SK-N-MC (cell line): ENCODE measurements around the gene PKDREJ.

Experiments
- DNase-seq: peaks from one replicate; pipeline ENCODE4 v3.0.0-alpha.2; 2011; ENCODE audit warnings: low read depth, low spot score
- H3K27ac ChIP-seq: fragments of 200-600 bp; sonication (generic); 2 replicates; pipeline ENCODE4 v1.5.1; 2016; ENCODE audit warnings: mixed run types
- H3K36me3 ChIP-seq: fragments of 200-600 bp; sonication (generic); 2 replicates; pipeline ENCODE4 v1.6.1; 2017; ENCODE audit warnings: antibody characterized with exemption, low read length, mixed read lengths; ENCODE audit not compliant: insufficient read depth
- H3K4me3 ChIP-seq: fragments of 200-600 bp; sonication (generic); 2 replicates; pipeline ENCODE4 v1.5.1; 2016
- H3K9ac ChIP-seq: fragments of 200-600 bp; sonication (generic); 2 replicates; pipeline ENCODE4 v1.8.0; 2017; ENCODE audit warnings: mixed run types, mixed read lengths; ENCODE audit not compliant: insufficient read length
- H3K9me3 ChIP-seq: fragments of 200-600 bp; sonication (generic); 2 replicates; pipeline ENCODE4 v1.6.1; 2017; ENCODE audit warnings: low read depth, mild to moderate bottlenecking, antibody characterized with exemption, low read length, moderate library complexity, mixed read lengths
- EZH2 ChIP-seq: fragments of 200-600 bp; sonication (generic); IDR thresholded peaks from one replicate; pipeline ENCODE4 v1.6.1; 2017; ENCODE audit warnings: antibody characterized with exemption
- FOXP2 ChIP-seq: optimal IDR thresholded peaks from 2 replicates; pipeline ENCODE3; 2011; ENCODE audit warnings: mild to moderate bottlenecking, moderate library complexity; ENCODE audit not compliant: insufficient read depth; ENCODE audit errors: extremely low read length, control extremely low read depth
- POLR2AphosphoS5 ChIP-seq: IDR thresholded peaks from 2 replicates; pipeline ENCODE4 v1.6.1; 2012; ENCODE audit warnings: mild to moderate bottlenecking, low read depth, low read length, borderline replicate concordance

Gene PKDREJ

DNA sequence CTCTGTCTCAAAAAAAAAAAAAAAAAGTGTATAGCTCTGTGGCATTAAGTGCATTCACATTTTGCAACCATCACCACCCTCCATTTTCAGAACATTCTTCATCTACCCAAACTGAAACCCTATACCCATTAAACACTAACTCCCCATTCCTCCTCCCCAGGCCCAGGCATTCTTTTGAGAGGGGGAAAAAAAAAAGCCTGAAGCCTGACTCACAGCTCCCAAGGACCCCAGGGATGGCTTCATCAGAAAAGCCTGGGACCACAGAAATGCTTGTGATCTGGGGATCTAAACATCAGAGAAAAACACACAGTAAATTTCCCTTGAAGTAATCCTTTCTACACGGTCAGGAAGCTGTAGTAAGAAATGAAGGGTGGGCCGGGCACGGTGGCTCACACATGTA, 22.9 kb upstream of the PKDREJ start:
- TF ChIP-seq POLR2AphosphoS5 (no peak), FOXP2 (no peak), EZH2 (no peak)
- Histone ChIP-seq H3K9ac (no peak overlapping the region), H3K9me3 (no peaks in the 10 kb centered on the region), H3K27ac (no peak overlapping the region), H3K4me3 (no peak overlapping the region), H3K36me3 (no peaks in the 10 kb centered on the region)
- DNase-seq = no peak

DNA sequence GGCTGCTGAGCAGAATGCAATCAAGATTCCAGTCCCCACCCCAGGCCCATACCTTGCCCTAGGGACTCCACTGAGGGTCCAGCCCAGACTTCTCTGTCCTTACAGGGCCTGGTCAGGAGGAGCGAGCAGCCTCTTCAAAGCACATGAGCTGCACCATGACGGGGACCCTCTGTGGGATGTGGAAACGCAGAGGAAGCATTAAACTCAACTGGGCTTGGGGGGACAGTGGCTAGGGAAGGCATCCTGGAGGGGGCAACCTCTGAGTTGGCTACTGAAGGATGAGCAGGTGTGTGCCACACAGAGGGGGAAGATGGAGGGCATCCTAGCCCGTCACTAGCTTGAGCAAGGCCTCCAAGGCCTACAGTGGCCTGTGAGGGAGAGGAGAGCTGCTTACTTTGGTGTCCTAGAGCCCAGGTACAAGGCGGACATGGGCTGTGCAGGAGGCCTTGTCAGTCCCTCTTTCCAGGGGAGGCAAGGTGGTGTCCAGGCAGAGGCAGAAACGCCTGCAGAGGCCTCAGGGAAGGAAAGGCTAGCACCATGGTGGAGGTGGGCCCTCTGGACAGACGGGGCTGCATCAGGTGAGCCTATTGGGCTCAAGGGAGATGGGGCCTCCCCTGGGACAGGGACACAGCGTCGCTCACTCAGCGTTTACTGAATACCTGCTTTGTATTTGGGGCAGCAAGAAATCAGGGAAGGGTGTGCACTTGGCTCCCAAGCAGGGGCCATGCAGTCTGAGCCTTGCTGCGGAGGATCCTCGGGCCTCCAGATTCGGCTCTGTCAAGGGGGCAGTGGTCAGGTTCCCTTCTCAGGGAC, 18.9 kb upstream of the PKDREJ start:
- no peak overlapping the region for H3K4me3 ChIP-seq
- TF ChIP-seq POLR2AphosphoS5 = no peak
- H3K36me3 ChIP-seq = no peaks in the 10 kb centered on the region
- no peak overlapping the region for H3K27ac ChIP-seq
- H3K9ac ChIP-seq = no peak overlapping the region
- no peaks in the 10 kb centered on the region for H3K9me3 ChIP-seq
- DNase-seq = no peak

DNA sequence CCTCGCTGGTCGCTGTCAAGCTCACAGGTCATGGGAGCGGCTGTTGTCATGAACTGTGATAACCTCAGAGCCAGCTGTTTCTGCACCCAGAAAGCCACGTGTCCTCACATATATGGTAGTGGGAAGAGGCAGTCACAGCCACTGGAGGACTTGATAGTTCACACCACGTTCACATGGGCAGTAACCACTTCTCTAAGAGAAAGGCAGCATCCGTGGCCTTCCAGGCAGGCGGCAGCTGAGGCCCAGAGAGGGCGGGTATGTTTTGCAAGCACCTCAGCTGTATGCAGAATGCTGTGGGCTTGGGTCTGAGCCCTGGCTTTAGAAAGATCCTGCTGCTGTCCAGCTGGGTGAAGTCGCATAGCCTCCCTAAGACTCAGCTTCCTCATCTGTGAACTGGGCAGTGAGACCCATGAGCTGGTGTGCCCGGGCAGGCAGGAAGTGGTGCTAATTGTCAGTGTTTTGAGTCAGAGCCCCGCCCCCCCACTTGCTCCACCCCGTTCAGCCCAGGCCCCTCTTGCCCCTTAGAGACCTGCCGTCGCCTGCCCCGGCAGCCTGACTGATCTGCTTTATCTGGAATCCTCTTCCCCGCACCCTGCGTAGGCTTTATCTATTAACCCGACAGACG, 18.0 kb upstream of the PKDREJ start:
- no peak for DNase-seq
- Histone ChIP-seq H3K9ac (no peak overlapping the region), H3K4me3 (no peak overlapping the region), H3K27ac (no peak overlapping the region), H3K9me3 (no peaks in the 10 kb centered on the region), H3K36me3 (no peaks in the 10 kb centered on the region)
- TF ChIP-seq EZH2 (no peak), POLR2AphosphoS5 (no peak)

DNA sequence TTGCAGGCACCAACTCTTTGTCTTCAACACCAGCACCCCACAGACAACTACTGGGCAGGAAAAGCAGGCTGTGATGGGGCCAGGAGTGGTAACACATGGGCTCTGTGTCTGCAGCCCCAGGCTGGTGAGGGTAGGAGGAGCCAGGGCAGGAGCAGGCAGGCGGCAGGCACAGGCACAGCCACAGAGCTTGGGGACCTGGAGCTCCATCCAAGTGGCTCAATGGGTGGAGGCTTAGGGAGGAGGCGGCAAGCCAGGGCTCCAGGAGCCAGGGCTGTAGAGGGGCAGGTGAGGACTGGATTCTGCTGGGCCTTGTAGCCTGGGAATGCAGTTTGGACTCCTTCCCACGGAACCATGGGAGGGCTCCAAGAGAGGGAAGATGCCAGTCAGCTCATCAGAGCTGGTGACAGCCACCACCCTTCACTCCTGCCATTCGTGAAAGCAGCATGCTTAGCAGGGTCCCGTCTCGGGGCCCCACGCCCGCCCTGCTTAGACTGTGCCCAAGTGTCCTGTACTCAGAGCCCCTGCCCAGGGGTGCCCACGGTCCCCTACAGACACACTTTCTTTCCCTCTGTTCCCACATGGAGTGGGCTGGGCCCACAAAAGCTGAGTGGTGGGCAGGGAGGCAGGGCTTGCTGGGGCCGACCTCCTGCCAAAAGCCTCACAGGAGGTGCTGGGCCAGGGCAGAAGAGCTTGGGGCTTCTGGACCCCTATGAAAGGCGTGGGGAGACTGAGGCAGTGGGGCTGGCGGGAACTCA, 17.1 kb upstream of the PKDREJ start:
- Histone ChIP-seq H3K9ac (no peak overlapping the region), H3K27ac (no peak overlapping the region), H3K9me3 (no peaks in the 10 kb centered on the region), H3K4me3 (no peak overlapping the region), H3K36me3 (peaks cover 7% of the 10 kb centered on the region)
- DNase-seq = no peak
- TF ChIP-seq FOXP2 (no peak), POLR2AphosphoS5 (no peak), EZH2 (no peak)

DNA sequence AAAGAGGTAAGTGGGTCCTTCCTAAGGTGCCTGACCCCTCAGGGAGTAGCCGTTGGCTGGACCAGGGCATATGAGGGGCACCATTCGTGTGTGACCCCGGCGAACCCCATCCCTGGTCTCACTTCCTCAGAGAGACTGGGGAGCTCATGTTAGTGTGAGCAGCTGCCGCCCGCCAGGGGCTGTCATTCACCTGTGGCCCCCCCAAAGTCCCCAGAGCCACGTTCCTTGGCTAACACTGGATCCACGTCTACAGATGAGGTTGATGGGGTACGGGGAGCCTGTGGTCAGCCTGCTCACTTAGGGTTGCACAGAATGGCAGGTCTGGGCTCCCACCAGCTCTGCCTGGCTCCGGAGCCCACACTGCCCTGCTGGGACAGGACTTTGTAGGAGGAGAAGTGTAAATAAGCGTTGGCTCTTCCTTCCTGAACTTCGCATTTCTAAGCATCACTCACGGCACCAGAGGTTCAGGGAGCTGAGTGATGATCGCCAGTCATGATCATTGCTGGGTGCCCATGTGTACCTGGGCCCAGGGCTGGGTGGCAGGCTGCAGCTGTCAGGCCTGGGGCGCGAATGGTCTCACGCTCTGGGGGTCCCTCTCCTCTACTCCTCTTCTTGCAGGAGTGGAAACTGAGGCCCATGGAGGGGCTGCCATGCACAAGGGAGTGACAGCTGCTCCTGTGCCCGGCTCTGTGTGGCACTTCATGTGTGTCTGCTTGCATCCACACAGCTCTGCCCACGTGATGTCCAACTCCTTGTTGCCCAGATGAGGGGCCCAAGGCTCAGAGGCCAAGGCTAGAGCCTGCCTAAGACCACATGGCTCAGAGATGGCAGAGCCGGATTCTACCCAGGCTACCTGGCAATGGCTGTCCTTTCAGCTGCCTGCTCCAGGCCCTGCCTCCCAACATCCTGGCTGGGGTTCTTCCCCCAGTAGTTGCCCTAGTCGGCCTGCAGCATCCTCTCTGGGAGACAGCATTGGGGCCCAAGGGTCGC, 15.8 kb upstream of the PKDREJ start:
- Histone ChIP-seq H3K9me3 (no peaks in the 10 kb centered on the region), H3K36me3 (peaks cover 8% of the 10 kb centered on the region), H3K4me3 (no peak overlapping the region), H3K9ac (no peak overlapping the region), H3K27ac (no peak overlapping the region)
- TF ChIP-seq POLR2AphosphoS5 (no peak), FOXP2 (no peak), EZH2 (no peak)
- no peak for DNase-seq

DNA sequence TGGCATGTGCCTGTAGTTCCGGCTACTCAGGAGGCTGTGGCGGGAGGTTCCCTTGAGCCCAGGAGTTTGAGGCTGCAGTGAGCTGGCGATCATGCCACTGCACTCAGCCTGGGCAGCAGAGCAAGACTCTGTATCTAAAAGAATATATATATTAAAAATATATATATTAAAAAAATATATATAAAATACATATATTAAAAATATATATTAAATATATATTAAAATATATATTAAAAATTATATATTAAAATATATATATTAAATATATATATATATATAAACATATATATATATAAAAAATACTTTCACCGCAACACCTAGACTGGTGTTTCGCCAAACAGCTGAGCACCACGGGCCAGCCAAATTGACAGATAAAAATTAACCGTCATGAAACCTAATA, 13.4 kb upstream of the PKDREJ start:
- Histone ChIP-seq H3K4me3 (no peak overlapping the region), H3K27ac (no peak overlapping the region), H3K9me3 (no peaks in the 10 kb centered on the region), H3K36me3 (peaks cover 8% of the 10 kb centered on the region), H3K9ac (no peak overlapping the region)
- no peak for TF ChIP-seq POLR2AphosphoS5
- DNase-seq = no peak

DNA sequence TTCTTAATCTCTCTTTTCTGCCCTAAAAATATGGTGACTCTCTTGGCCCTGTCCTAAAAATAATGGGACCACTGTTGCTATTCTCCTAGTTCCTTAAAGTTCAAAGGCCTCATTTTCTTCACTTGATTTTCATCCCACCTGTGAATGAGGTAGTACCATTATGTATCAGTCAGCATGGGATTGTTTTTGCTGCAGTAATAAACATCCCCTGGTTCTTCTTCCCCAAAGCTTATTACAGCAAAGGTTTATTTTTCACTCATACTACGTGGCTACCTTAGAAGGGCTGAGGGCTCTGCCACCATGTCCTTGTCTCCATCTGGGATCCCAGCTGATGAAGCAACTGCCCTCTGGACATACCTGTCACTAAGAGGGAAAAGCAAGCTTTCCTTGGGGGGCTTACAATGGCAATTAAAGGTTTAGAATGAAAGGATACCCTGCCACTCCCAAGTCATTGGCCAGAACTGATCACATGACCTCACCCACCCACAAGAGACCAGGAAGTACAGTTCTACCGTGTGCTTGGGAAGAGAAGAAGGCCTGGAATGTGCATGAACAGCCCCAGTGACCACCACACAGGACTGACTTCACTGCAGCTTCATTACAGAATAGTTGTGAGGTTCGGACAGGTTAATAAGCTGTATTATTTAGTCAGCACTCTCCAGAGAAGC, 12.4 kb upstream of the PKDREJ start:
- DNase-seq = no peak
- Histone ChIP-seq H3K4me3 (no peak overlapping the region), H3K9me3 (no peaks in the 10 kb centered on the region), H3K36me3 (peaks cover 8% of the 10 kb centered on the region), H3K27ac (no peak overlapping the region), H3K9ac (no peak overlapping the region)
- TF ChIP-seq EZH2 = no peak
- no peak for TF ChIP-seq POLR2AphosphoS5
- no peak for TF ChIP-seq FOXP2
